Measurements from ENCODE around the gene PDE10A.
"Not testable (repeated sequence)": the region's sequence is repeated elsewhere in the genome, so short reads cannot be mapped to it uniquely, and the experiment has no call there.

The PDE10A gene

GRCh38 chr6:165519316-165519715 lies 143.7 kb downstream of the PDE10A start:
- DNase-seq, result no peak

- DNase-seq, result no peak
Measured at GRCh38 chr6:165515963-165516624, 146.9 kb downstream of the PDE10A start.

GRCh38 chr6:165514621-165515020 lies 148.4 kb downstream of the PDE10A start:
- no peak for DNase-seq

- peak; percentile 25 for DNase-seq
Measured at GRCh38 chr6:165511807-165512206, 151.2 kb downstream of the PDE10A start.

- DNase-seq, result no peak
Measured at GRCh38 chr6:165508321-165508869, 154.6 kb downstream of the PDE10A start.

GRCh38 chr6:165506657-165507056 lies 156.4 kb downstream of the PDE10A start:
- DNase-seq, result no peak

- DNase-seq, result not testable (repeated sequence)
Measured at GRCh38 chr6:165500214-165500907, 162.7 kb downstream of the PDE10A start.

GRCh38 chr6:165497472-165497871 lies 165.6 kb downstream of the PDE10A start:
- no peak for DNase-seq

GRCh38 chr6:165488624-165489295 lies 174.3 kb downstream of the PDE10A start:
- no peak for DNase-seq

GRCh38 chr6:165487950-165488349 lies 175.1 kb downstream of the PDE10A start:
- DNase-seq, result no peak

- no peak for DNase-seq
Measured at GRCh38 chr6:165487347-165487746, 175.7 kb downstream of the PDE10A start.

- DNase-seq, result no peak
Measured at GRCh38 chr6:165486183-165487137, 176.6 kb downstream of the PDE10A start.

GRCh38 chr6:165484178-165484889 lies 178.7 kb downstream of the PDE10A start:
- DNase-seq, result peak; percentile 0

- no peak for DNase-seq
Measured at GRCh38 chr6:165481921-165482320, 181.1 kb downstream of the PDE10A start.

GRCh38 chr6:165480916-165481315 lies 182.1 kb downstream of the PDE10A start:
- no peak for DNase-seq

- no peak for DNase-seq
Measured at GRCh38 chr6:165478581-165478980, 184.5 kb downstream of the PDE10A start.

GRCh38 chr6:165469483-165469882 lies 193.6 kb downstream of the PDE10A start:
- no peak for DNase-seq

GRCh38 chr6:165468340-165469235 lies 194.5 kb downstream of the PDE10A start:
- DNase-seq, result no peak

GRCh38 chr6:165463499-165463898 lies 199.5 kb downstream of the PDE10A start:
- DNase-seq, result not testable (repeated sequence)

GRCh38 chr6:165459605-165460301 lies 203.3 kb downstream of the PDE10A start:
- DNase-seq, result not testable (repeated sequence)
